Heart left ventricle (tissue), 16 donors: ENCODE data around the gene TMEM175. TPM values are rescaled to one million over a fixed set of nuclear protein-coding genes. Genes with fewer than 3 reads are reported as not detected.
A peak's percentile ranks its signal among the peaks of the same experiment; 100 is the strongest.

Experiments used
- ATAC-seq, 4 donors: fragments of 200-7000 bp; cut with Tn5 transposase; one replicate each; pipeline ENCODE4 v1.9.1; 2020 to 2022; ENCODE audit warnings: moderate library complexity in 4 of 4, mild to moderate bottlenecking in 3 of 4, moderate number of reproducible peaks in 1 of 4
- DNase-seq, 5 donors: peaks; one replicate each; pipeline ENCODE4 v3.0.0-alpha.2; 2020
- H3K27ac ChIP-seq, 12 donors: fragments of 200-600 bp; sonication (generic) in 4 of 12; one replicate each; pipeline versions ENCODE4 v1.5.0 to v1.8.0; 2016 to 2022; ENCODE audit warnings: mild to moderate bottlenecking in 2 of 12
- H3K27me3 ChIP-seq, 9 donors: fragments of 200-600 bp; sonication (generic) in 2 of 9; one replicate each; pipeline versions ENCODE4 v1.5.1 to v1.8.0; 2016 to 2022; ENCODE audit warnings: mild to moderate bottlenecking in 3 of 9
- H3K36me3 ChIP-seq, 9 donors: fragments of 200-600 bp; sonication (generic) in 2 of 9; one replicate each; pipeline versions ENCODE4 v1.5.0 to v1.8.0; 2018 to 2022; ENCODE audit warnings: mild to moderate bottlenecking in 2 of 9
- H3K4me1 ChIP-seq, 12 donors: fragments of 200-600 bp; sonication (generic) in 4 of 12; one replicate each; pipeline versions ENCODE4 v1.5.0 to v1.8.0; 2016 to 2022; ENCODE audit warnings: mild to moderate bottlenecking in 3 of 12
- H3K4me3 ChIP-seq, 12 donors: fragments of 200-600 bp; sonication (generic) in 4 of 12; one replicate each; pipeline versions ENCODE4 v1.5.0 to v1.8.0; 2017 to 2022; ENCODE audit warnings: mild to moderate bottlenecking in 9 of 12, moderate library complexity in 4 of 12
- H3K9me3 ChIP-seq, 12 donors: fragments of 200-600 bp; sonication (generic) in 4 of 12; one replicate each; pipeline versions ENCODE4 v1.5.0 to v1.8.0; 2016 to 2022; ENCODE audit warnings: mild to moderate bottlenecking in 1 of 12
- CTCF ChIP-seq, 12 donors: fragments of 200-600 bp; sonication (generic) in 4 of 12; IDR thresholded peaks; one replicate each; pipeline versions ENCODE4 v1.5.0 to v1.8.0; 2018 to 2022; ENCODE audit warnings: antibody characterized with exemption in 12 of 12, mild to moderate bottlenecking in 5 of 12
- POLR2A ChIP-seq, 2 donors: fragments of 450-650 bp; IDR thresholded peaks; one replicate each; pipeline ENCODE4 v1.6.1; 2017; ENCODE audit warnings: antibody characterized with exemption in 2 of 2, mild to moderate bottlenecking in 2 of 2, moderate library complexity in 2 of 2
- WGBS, 4 donors: extraction: QIAGEN DNeasy Blood & Tissue Kit in 2 of 4; methylation state at CpG; one replicate each; pipeline versions ENCODE4 v1.1.5 to v1.1.7; 2013 to 2018; 5-methylcytosine and 5-hydroxymethylcytosine counted together
- intact Hi-C, 10 donors: fragments of 100-400 bp; cut with DNase I; formaldehyde crosslinking; loops; one replicate each; pipeline versions ENCODE4 v1.11.1 to v1.14.2; 2022
- polyA plus RNA-seq, 2 donors: library from polyadenylated mRNA; stranded (reverse); fragments of 200-250 nt; gene quantifications; one replicate each; pipeline ENCODE4 v1.2.3, GENCODE V29; 2013
- total RNA-seq, 9 donors: library from RNA; depleted of rRNA in 2 of 9; stranded (reverse); fragments of >200 nt in 2 of 9; fragmentation: NEBNext Ultra II Directional in 3 of 9; extraction: Animal tissue kit (Norgen Biotek cat#: 25700) in 3 of 9; gene quantifications; one replicate each; pipeline versions ENCODE4 v1.1.0 to v1.2.4, GENCODE V29; 2016 to 2023
- donor health status: ischemic (EF 13 %, LVEDD 7.1; RV severe dilation, severe dysfunction).
- donor health status: healthy with polysubstance abuse.
- donor health status: DM: no; HTN: yes; CAD: no.
- donor health status: DM: no; HTN: no; CAD: no.
- donor health status: ischemic (EF 25% LVEDD 6.9; RV normal size, moderate dysfunction).
- donor health status: ischemic (EF 25% LVEDD 5.7; RV mildly dilated, moderate dysfunction).
- donor health status: healthy.
- donor health status: DM: yes; HTN: yes; CAD: no.
- donor health status: ischemic (EF 35%, LVEDD 5.7; RV mildly dilated, moderate dysfunction).
- donor health status: nonischemic (EF 11% LVEDD 7.7; RV severe dilation, severe dysfunction).
- donor health status: DM: yes; HTN: yes; CAD: no.
- donor health status: PGD.
- donor health status: ischemic (EF 29% LVEDD 5.4; RV normal size, mild dysfunction).
- donor health status: nonischemic (EF 23%, LVEDD 6.1; RV moderate dilation, normal function).

TMEM175 gene
- total and polyA plus RNA-seq, 11 donors: 14.2 to 34.6 (median 20.1) TPM

GRCh38 chr4:952881-953573 lies 20.8 kb downstream of the TMEM175 start:
- no peaks in the 10 kb centered on the region for H3K27me3 ChIP-seq
- H3K4me3 ChIP-seq: no peak overlapping the region
- peaks cover 0 to 43% (median 25%) of the 10 kb centered on the region in 9 donors for H3K36me3 ChIP-seq
- ATAC-seq: no peak
- peak in 2 of 5 donors; percentile 5 to 14 for DNase-seq
- peaks cover 0 to 5% (median 0%) of the 10 kb centered on the region in 12 donors for H3K4me1 ChIP-seq
- H3K9me3 ChIP-seq: no peaks in the 10 kb centered on the region
- TF ChIP-seq POLR2A (IDR thresholded peaks at IDR 0.05): no peak
- TF ChIP-seq CTCF (IDR thresholded peaks at IDR 0.05): no peak
- H3K27ac ChIP-seq: no peak overlapping the region
- intact Hi-C loops: no loop called here
- 90 to 95% (median 95%) methylated on average over 19 to 28 of the region's 28 CpGs for WGBS, 4 donors

GRCh38 chr4:953574-953915 lies 21.3 kb downstream of the TMEM175 start:
- peaks cover 0 to 48% (median 25%) of the 10 kb centered on the region in 9 donors for H3K36me3 ChIP-seq
- no peak overlapping the region for H3K4me3 ChIP-seq
- ATAC-seq (no peak), DNase-seq (no peak)
- H3K4me1 ChIP-seq: no peaks in the 10 kb centered on the region
- intact Hi-C loops: no loop called here
- H3K27me3 ChIP-seq: no peaks in the 10 kb centered on the region
- no peak for TF ChIP-seq CTCF (IDR thresholded peaks at IDR 0.05)
- TF ChIP-seq POLR2A (IDR thresholded peaks at IDR 0.05): no peak
- no peak overlapping the region for H3K27ac ChIP-seq
- H3K9me3 ChIP-seq: no peaks in the 10 kb centered on the region
- 96 to 100% (median 97%) methylated on average over 13 of the region's 13 CpGs for WGBS, 4 donors

GRCh38 chr4:954211-955020 lies 22.2 kb downstream of the TMEM175 start:
- 89 to 94% (median 92%) methylated on average over 17 of the region's 17 CpGs for WGBS, 4 donors
- Histone ChIP-seq H3K27ac (no peak overlapping the region), H3K4me1 (no peaks in the 10 kb centered on the region), H3K4me3 (no peak overlapping the region), H3K36me3 (peaks cover 0 to 55% (median 25%) of the 10 kb centered on the region in 9 donors), H3K9me3 (no peaks in the 10 kb centered on the region), H3K27me3 (no peaks in the 10 kb centered on the region)
- TF ChIP-seq CTCF (IDR thresholded peaks at IDR 0.05): no peak
- no peak for TF ChIP-seq POLR2A (IDR thresholded peaks at IDR 0.05)
- intact Hi-C loops: no loop called here
- peak in 1 of 5 donors; percentile 16 for DNase-seq
- ATAC-seq: no peak

- no peaks in the 10 kb centered on the region for H3K27me3 ChIP-seq
- TF ChIP-seq CTCF (IDR thresholded peaks at IDR 0.05) (no peak), POLR2A (IDR thresholded peaks at IDR 0.05) (no peak)
- intact Hi-C loops: no loop called here
- H3K36me3 ChIP-seq: peaks cover 0 to 60% (median 25%) of the 10 kb centered on the region in 9 donors
- H3K4me3 ChIP-seq: no peak overlapping the region
- H3K9me3 ChIP-seq: no peaks in the 10 kb centered on the region
- DNase-seq (peak in 1 of 5 donors; percentile 17), ATAC-seq (no peak)
- no peaks in the 10 kb centered on the region for H3K4me1 ChIP-seq
- no peak overlapping the region for H3K27ac ChIP-seq
- WGBS, 4 donors: 92 to 95% (median 93%) methylated on average over 17 to 33 of the region's 33 CpGs
Measured at GRCh38 chr4:955161-955921, 23.1 kb downstream of the TMEM175 start.
